ENCODE results near the gene ZNF202. TPM values are rescaled to one million over a fixed set of nuclear protein-coding genes. Genes with fewer than 3 reads are reported as not detected.

ZNF202 gene
- total and polyA plus RNA-seq, 2 of the 13 experiments (the other 11 are each of a cell fraction or from before 2014, with no cell fraction given), result 7.7 to 7.9 TPM

- 5% methylated on average over 3 of the region's 3 CpGs for WGBS (ENCODE audit: low lambda C conversion rate)
- intact Hi-C loops (cut with micrococcal nuclease; ENCODE audit: unreplicated experiment), result no loop called here
- H3K9me3 ChIP-seq (ENCODE audit: low read length), result no peaks in the 10 kb centered on the region
- no TSS peak for BruUV-seq (replicated peaks)
- ATAC-seq, result no peak
- FAIRE-seq, result no peak
- no peaks in the 10 kb centered on the region for H3K4me1 ChIP-seq (ENCODE audit: insufficient read depth, low read length)
- H4K20me1 ChIP-seq (ENCODE audit: insufficient read depth, low read length), result no peaks in the 10 kb centered on the region
- H3K4me2 ChIP-seq (ENCODE audit: low read depth, low read length), result no peak overlapping the region
- no peak overlapping the region for H3K27ac ChIP-seq (ENCODE audit: extremely low read length, insufficient read depth, low read length)
- no peak overlapping the region for H3K9ac ChIP-seq (ENCODE audit: insufficient read depth, low read depth, low read length)
- no peaks in the 10 kb centered on the region for H3K36me3 ChIP-seq (replicated peaks in 1 of 2; ENCODE audit: control insufficient read depth in 1 of 2, insufficient read depth in 2 of 2, low read length in 2 of 2)
- no peak overlapping the region for H2AFZ ChIP-seq (ENCODE audit: low read length)
- H3K27me3 ChIP-seq (ENCODE audit: control insufficient read depth in 1 of 2, insufficient read depth in 2 of 2, low read length in 2 of 2), result peaks cover 2 to 5% of the 10 kb centered on the region in 2 experiments; a peak in 2 of 5 replicates
- in situ Hi-C loops (cut with HindIII; ENCODE audit: extremely low pct_ligation_motif_present, low pct_unique_long_range_greater_than_20kb), result no loop called here
- no peaks in the 10 kb centered on the region for H3K79me2 ChIP-seq (ENCODE audit: insufficient read depth, low read length)
- TF ChIP-seq MAZ (IDR thresholded peaks at IDR 0.05; ENCODE audit: borderline replicate concordance, low read depth, low read length) (no peak), MAZ (CRISPR knock-in tag; IDR thresholded peaks at IDR 0.05; ENCODE audit: low read depth) (no peak), DDIT3 (CRISPR knock-in tag; IDR thresholded peaks at IDR 0.05) (no peak), NR3C1 (CRISPR knock-in tag; IDR thresholded peaks at IDR 0.05) (no peak), PRDM15 (CRISPR knock-in tag; IDR thresholded peaks at IDR 0.05) (no peak)
- TF ChIP-seq, protein P1, sequence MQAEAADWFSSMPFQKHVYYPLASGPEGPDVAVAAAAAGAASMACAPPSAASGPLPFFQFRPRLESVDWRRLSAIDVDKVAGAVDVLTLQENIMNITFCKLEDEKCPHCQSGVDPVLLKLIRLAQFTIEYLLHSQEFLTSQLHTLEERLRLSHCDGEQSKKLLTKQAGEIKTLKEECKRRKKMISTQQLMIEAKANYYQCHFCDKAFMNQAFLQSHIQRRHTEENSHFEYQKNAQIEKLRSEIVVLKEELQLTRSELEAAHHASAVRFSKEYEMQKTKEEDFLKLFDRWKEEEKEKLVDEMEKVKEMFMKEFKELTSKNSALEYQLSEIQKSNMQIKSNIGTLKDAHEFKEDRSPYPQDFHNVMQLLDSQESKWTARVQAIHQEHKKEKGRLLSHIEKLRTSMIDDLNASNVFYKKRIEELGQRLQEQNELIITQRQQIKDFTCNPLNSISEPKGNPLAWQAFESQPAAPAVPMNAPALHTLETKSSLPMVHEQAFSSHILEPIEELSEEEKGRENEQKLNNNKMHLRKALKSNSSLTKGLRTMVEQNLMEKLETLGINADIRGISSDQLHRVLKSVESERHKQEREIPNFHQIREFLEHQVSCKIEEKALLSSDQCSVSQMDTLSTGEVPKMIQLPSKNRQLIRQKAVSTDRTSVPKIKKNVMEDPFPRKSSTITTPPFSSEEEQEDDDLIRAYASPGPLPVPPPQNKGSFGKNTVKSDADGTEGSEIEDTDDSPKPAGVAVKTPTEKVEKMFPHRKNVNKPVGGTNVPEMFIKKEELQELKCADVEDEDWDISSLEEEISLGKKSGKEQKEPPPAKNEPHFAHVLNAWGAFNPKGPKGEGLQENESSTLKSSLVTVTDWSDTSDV (CRISPR knock-in tag; IDR thresholded peaks at IDR 0.05), result no peak
- no peak overlapping the region for H3K4me3 ChIP-seq (replicated peaks in 1 of 3; ENCODE audit: insufficient read depth in 1 of 3, low read depth in 2 of 3, low read length in 3 of 3)
- ChIA-PET POLR2A (no interaction called here), CTCF (ENCODE audit: low intra/inter-chr PET ratio, low total read pairs) (no interaction called here)
- no peak for DNase-seq (ENCODE audit: low spot score)
Observed at GRCh38 chr11:123700772-123701171, 40.7 kb downstream of the ZNF202 start.
